K562 (cell line): ENCODE data around the gene TPBGL. TPM values are rescaled to one million over a fixed set of nuclear protein-coding genes. Genes with fewer than 3 reads are reported as not detected.

ENCODE experiments used
- ATAC-seq: fragments of 200-7000 bp; cut with Tn5 transposase; 3 replicates; pipeline ENCODE4 v1.9.1; 2020; ENCODE audit warnings: moderate library complexity
- BruUV-seq: library from RNA; stranded (reverse); fragments of 400-500 nt; replicated peaks from 2 replicates; lab custom pipeline; 2021; lab: Mats Ljungman, UMichigan
- CTCF ChIA-PET: fragments of 300-600 bp; formaldehyde crosslinking; extraction: SDS; loops from one replicate; lab custom pipeline; 2021; ENCODE audit warnings: low intra/inter-chr PET ratio; lab: Yijun Ruan, JAX
- POLR2A ChIA-PET: fragments of 300-600, 350-650 bp; sonication (Branson Sonifier 250); formaldehyde crosslinking; extraction: SDS; loops from one replicate; lab custom pipeline; 2021; ENCODE audit warnings: antibody characterized with exemption, inconsistent platforms; lab: Yijun Ruan, JAX
- DNase-seq, 4 experiments: peaks; one replicate each; pipeline versions ENCODE4 v3.0.0 to v3.0.0-alpha.2; 2011 to 2018; ENCODE audit warnings: low spot score in 3 of 4, mixed read lengths in 3 of 4; ENCODE audit errors: extremely low read depth in 1 of 4
- FAIRE-seq: peaks from 2 replicates; lab custom pipeline; 2011; peaks lifted over from hg19 to GRCh38; lab: Jason Lieb, UNC
- H2AFZ ChIP-seq: 2 replicates; pipeline ENCODE4 v1.6.0; 2011; ENCODE audit warnings: low read depth, low read length, control low read depth, inconsistent platforms
- H3K27ac ChIP-seq: fragments of 200-600 bp; 3 replicates; pipeline ENCODE4 v1.8.0; 2011; ENCODE audit warnings: low read depth, mild to moderate bottlenecking, control low read depth, inconsistent platforms, low read length, moderate library complexity, mixed read lengths; ENCODE audit errors: extremely low read depth
- H3K27me3 ChIP-seq, 2 experiments: fragments of 300-600 bp in 1 of 2; 2 replicates in 1 of 2; 3 replicates in 1 of 2; pipeline versions ENCODE4 v1.6.0 to v1.8.0; 2011; ENCODE audit warnings: inconsistent platforms in 2 of 2, low read length in 2 of 2, mild to moderate bottlenecking in 1 of 2, mixed read lengths in 1 of 2, moderate library complexity in 1 of 2; ENCODE audit not compliant: control insufficient read depth in 2 of 2, insufficient read depth in 2 of 2
- H3K36me3 ChIP-seq: fragments of 300-600 bp; 3 replicates; pipeline ENCODE4 v1.8.0; 2011; ENCODE audit warnings: mild to moderate bottlenecking, low read length, inconsistent platforms; ENCODE audit not compliant: control insufficient read depth, insufficient read depth
- H3K4me1 ChIP-seq, 2 experiments: fragments of 200-600 bp in 1 of 2; replicated peaks in 1 of 2; 2 replicates in 1 of 2; 3 replicates in 1 of 2; pipeline versions ENCODE4 v1.5.1 to v1.8.0; 2011; ENCODE audit warnings: inconsistent platforms in 2 of 2, low read length in 2 of 2, mild to moderate bottlenecking in 1 of 2, mixed read lengths in 1 of 2, moderate library complexity in 1 of 2; ENCODE audit not compliant: control insufficient read depth in 2 of 2, insufficient read depth in 2 of 2
- H3K4me2 ChIP-seq: 2 replicates; pipeline ENCODE4 v1.6.1; 2011; ENCODE audit warnings: low read length, control low read depth, inconsistent platforms, mixed read lengths; ENCODE audit not compliant: insufficient read depth
- H3K4me3 ChIP-seq: fragments of 200-600 bp; sonication (generic), shearing (Covaris generic); 2 replicates; pipeline ENCODE4 v1.5.1; 2016; ENCODE audit warnings: control low read depth, inconsistent platforms
- H3K79me2 ChIP-seq: fragments of 200-600 bp; 3 replicates; pipeline ENCODE4 v1.8.0; 2011; ENCODE audit warnings: low read length, inconsistent platforms; ENCODE audit not compliant: control insufficient read depth, insufficient read depth
- H3K9ac ChIP-seq, 2 experiments: 2 replicates each; pipeline versions ENCODE4 v1.6.0 to v1.6.1; 2011; ENCODE audit warnings: low read depth in 2 of 2, low read length in 2 of 2, control low read depth in 1 of 2, inconsistent platforms in 1 of 2, mild to moderate bottlenecking in 1 of 2, mixed read lengths in 1 of 2; ENCODE audit not compliant: insufficient read depth in 1 of 2
- H3K9me1 ChIP-seq: one replicate; pipeline ENCODE4 v1.6.0; 2011; ENCODE audit warnings: inconsistent platforms, mild to moderate bottlenecking, low read length, moderate library complexity; ENCODE audit not compliant: control insufficient read depth, insufficient read depth
- H3K9me3 ChIP-seq: replicated peaks from 2 replicates; pipeline ENCODE4 v1.5.1; 2011; ENCODE audit warnings: low read depth, low read length, inconsistent platforms; ENCODE audit not compliant: control insufficient read depth, insufficient read depth
- H4K20me1 ChIP-seq: replicated peaks from 2 replicates; pipeline ENCODE4 v1.6.1; 2011; ENCODE audit warnings: low read length, inconsistent platforms, mixed read lengths; ENCODE audit not compliant: control insufficient read depth, insufficient read depth
- CBFA2T3 ChIP-seq: fragments of 450-650 bp; IDR thresholded peaks from 2 replicates; pipeline ENCODE4 v1.6.1; 2017
- ESRRA ChIP-seq: fragments of 450-650 bp; IDR thresholded peaks from 2 replicates; pipeline ENCODE4 v1.6.1; 2014; ENCODE audit warnings: low read depth, mild to moderate bottlenecking, moderate library complexity, borderline replicate concordance
- LCOR ChIP-seq: sonication (generic); formaldehyde crosslinking; IDR thresholded peaks from 2 replicates; pipeline ENCODE4 v1.8.0; 2022; ENCODE audit warnings: mild to moderate bottlenecking, missing genetic modification reagents
- MAFG ChIP-seq: fragments of 450-650 bp; conservative IDR thresholded peaks from 2 replicates; pipeline ENCODE4 v1.6.1; 2016; ENCODE audit warnings: missing genetic modification characterization, missing compliant biosample characterization
- MEIS2 ChIP-seq: fragments of 450-650 bp; IDR thresholded peaks from 2 replicates; pipeline ENCODE4 v1.6.1; 2014; ENCODE audit warnings: mild to moderate bottlenecking; ENCODE audit not compliant: partially characterized antibody
- ZEB2 ChIP-seq: fragments of 450-650 bp; IDR thresholded peaks from 2 replicates; pipeline ENCODE4 v1.6.1; 2016
- ZNF217 ChIP-seq: sonication (generic); formaldehyde crosslinking; IDR thresholded peaks from 2 replicates; pipeline ENCODE4 v1.8.0; 2022; ENCODE audit warnings: mild to moderate bottlenecking, missing genetic modification reagents
- ZNF239 ChIP-seq: fragments of 250-450 bp; sonication (Bioruptor Pico); IDR thresholded peaks from 2 replicates; pipeline ENCODE4 v1.4.0; 2020; ENCODE audit warnings: mild to moderate bottlenecking
- ZNF408 ChIP-seq: fragments of 250-450 bp; sonication (Bioruptor Pico); IDR thresholded peaks from 2 replicates; pipeline ENCODE4 v1.4.0; 2020; ENCODE audit warnings: low read depth, mild to moderate bottlenecking, moderate library complexity
- ZNF592 ChIP-seq: fragments of 450-650 bp; IDR thresholded peaks from 2 replicates; pipeline ENCODE4 v1.6.1; 2017; ENCODE audit warnings: antibody characterized with exemption, mild to moderate bottlenecking
- WGBS: fragments of 100-300 bp; shearing (Covaris generic); methylation state at CpG from one replicate; pipeline ENCODE4 v1.1.6; 2016; ENCODE audit warnings: low coverage, mixed read lengths; ENCODE audit not compliant: insufficient coverage; ENCODE audit errors: missing lambda C conversion rate; 5-methylcytosine and 5-hydroxymethylcytosine counted together
- in situ Hi-C: fragments of 300-500 bp; cut with MboI; formaldehyde crosslinking; loops from 4 replicates; pipeline ENCODE4 v1.15.0; 2018; ENCODE audit warnings: inconsistent platforms, mixed read lengths
- intact Hi-C: fragments of 100-400 bp; cut with micrococcal nuclease; formaldehyde crosslinking; loops from 2 replicates; pipeline ENCODE4 v1.14.2; 2022
- polyA plus RNA-seq, 8 experiments: library from polyadenylated mRNA; depleted of rRNA in 4 of 8; stranded (reverse) in 5 of 8; unstranded in 3 of 8; fragments of >200 nt; fragmentation: Nextera tagmentation in 2 of 8; fragmentation: Illumina TruSeq in 1 of 8; extraction: Ambion mirVana in 2 of 8; extraction: Trizol in 1 of 8; gene quantifications; 2 replicates each; pipeline versions ENCODE4 v1.2.1 to v1.2.3, GENCODE V29; 2011 to 2014; ENCODE audit warnings: inconsistent platforms in 1 of 8, missing spikeins in 1 of 8
- total RNA-seq, 7 experiments: library from RNA; depleted of rRNA in 6 of 7; stranded (reverse); fragments of >200 nt in 6 of 7; fragmentation: Illumina TruSeq in 2 of 7; extraction: Trizol in 2 of 7; gene quantifications; 2 replicates each; pipeline versions ENCODE4 v1.2.1 to v1.2.3, GENCODE V29; 2011 to 2021; ENCODE audit warnings: low replicate concordance in 1 of 7

Gene TPBGL
- total and polyA plus RNA-seq, 9 of the 15 experiments (the other 6 are each of a cell fraction or from before 2014, with no cell fraction given): 0.04 to 0.11 (median 0.06) TPM; not detected in 6

- BruUV-seq: no TSS peak
- ChIA-PET CTCF (interaction anchor here (2.1 kb wide), 1 partner anchor 180 kb away, joined by 22 read pairs; no protein-coding TSS in a partner anchor), POLR2A (interaction anchor here (0.6 to 1.2 kb wide), 4 partner anchors 9 to 179 kb away, joined by 3 read pairs; no protein-coding TSS in a partner anchor)
- Histone ChIP-seq H3K9ac (no peak overlapping the region), H3K79me2 (no peaks in the 10 kb centered on the region), H3K27ac (no peak overlapping the region), H4K20me1 (peaks cover 15% of the 10 kb centered on the region; the same call in 1 of the 2 replicates), H3K4me1 (peaks cover 0 to 5% of the 10 kb centered on the region in 2 experiments; a peak in 3 of 5 replicates), H2AFZ (no peak overlapping the region), H3K4me2 (no peak overlapping the region), H3K36me3 (no peaks in the 10 kb centered on the region), H3K4me3 (no peak overlapping the region), H3K27me3 (no peaks in the 10 kb centered on the region; a peak in 1 of 5 replicates), H3K9me3 (no peaks in the 10 kb centered on the region), H3K9me1 (no peaks in the 10 kb centered on the region)
- intact Hi-C loops (no loop called here), in situ Hi-C loops (loop anchor here (5.0 to 10.0 kb wide), 2 partner anchors 59 to 176 kb away; no protein-coding TSS in a partner anchor)
- ATAC-seq (no peak), DNase-seq (no peak), FAIRE-seq (no peak)
- TF ChIP-seq CBFA2T3 (no peak), ESRRA (peak; percentile 57), ZNF239 (CRISPR knock-in tag) (no peak)
- WGBS: 58% methylated on average over 2 of the region's 2 CpGs
Measured at GRCh38 chr11:75203641-75204011, 36.9 kb upstream of the TPBGL start.

GRCh38 chr11:75204012-75204674 is 36.4 kb upstream of the TPBGL start:
- POLR2A ChIA-PET: interaction anchor here (0.9 to 1.6 kb wide), 5 partner anchors 9 to 173 kb away, joined by 3 to 5 read pairs (median 3); no protein-coding TSS in a partner anchor
- no peak overlapping the region for H3K4me3 ChIP-seq
- in situ Hi-C loops (loop anchor here (5.0 to 10.0 kb wide), 2 partner anchors 59 to 177 kb away; no protein-coding TSS in a partner anchor), intact Hi-C loops (no loop called here)
- no peaks in the 10 kb centered on the region for H3K36me3 ChIP-seq
- no peaks in the 10 kb centered on the region; a peak in 1 of 5 replicates for H3K27me3 ChIP-seq
- H3K79me2 ChIP-seq: no peaks in the 10 kb centered on the region
- H2AFZ ChIP-seq: no peak overlapping the region
- DNase-seq (no peak), ATAC-seq (no peak), FAIRE-seq (no peak)
- peaks cover 4 to 10% of the 10 kb centered on the region in 2 experiments for H3K4me1 ChIP-seq
- peaks cover 18% of the 10 kb centered on the region; the same call in 1 of the 2 replicates for H4K20me1 ChIP-seq
- H3K9ac ChIP-seq: no peak overlapping the region
- no peak overlapping the region for H3K4me2 ChIP-seq
- no peaks in the 10 kb centered on the region for H3K9me1 ChIP-seq
- no peak overlapping the region for H3K27ac ChIP-seq
- CTCF ChIA-PET: interaction anchor here (0.8 to 3.4 kb wide), 5 partner anchors 38 to 275 kb away, joined by 3 to 29 read pairs (median 3); no protein-coding TSS in a partner anchor
- no peaks in the 10 kb centered on the region for H3K9me3 ChIP-seq
- no TSS peak for BruUV-seq
- 47% methylated on average over 9 of the region's 10 CpGs for WGBS
- TF ChIP-seq MAFG (tag): no peak
- no peak for TF ChIP-seq ZEB2
- no peak for TF ChIP-seq LCOR (CRISPR knock-in tag)
- TF ChIP-seq ZNF217 (CRISPR knock-in tag): no peak
- TF ChIP-seq ZNF592: no peak
- TF ChIP-seq MEIS2: no peak
- TF ChIP-seq ZNF408 (CRISPR knock-in tag): no peak
